Lower lobe of right lung (tissue), 2 donors: Measurements from ENCODE around the gene PRELID3B. TPM values are rescaled to one million over a fixed set of nuclear protein-coding genes. Genes with fewer than 3 reads are reported as not detected.
"Not testable (repeated sequence)": the region's sequence is repeated elsewhere in the genome, so short reads cannot be mapped to it uniquely, and the experiment has no call there.

ENCODE experiments used
- ATAC-seq, 2 donors: fragments of 200-7000 bp; cut with Tn5 transposase; one replicate each; pipeline ENCODE4 v1.9.1; 2020 to 2022; ENCODE audit warnings: mild to moderate bottlenecking in 2 of 2, moderate library complexity in 2 of 2
- DNase-seq: peaks from one replicate; pipeline ENCODE4 v3.0.0-alpha.2; 2020
- H3K27ac ChIP-seq: fragments of 200-600 bp; one replicate; pipeline ENCODE4 v1.8.0; 2022
- H3K27me3 ChIP-seq: fragments of 200-600 bp; one replicate; pipeline ENCODE4 v1.8.0; 2022; ENCODE audit warnings: low read depth
- H3K36me3 ChIP-seq: fragments of 200-600 bp; one replicate; pipeline ENCODE4 v1.8.0; 2022; ENCODE audit warnings: mild to moderate bottlenecking
- H3K4me1 ChIP-seq: fragments of 200-600 bp; one replicate; pipeline ENCODE4 v1.8.0; 2022
- H3K4me3 ChIP-seq: fragments of 200-600 bp; one replicate; pipeline ENCODE4 v1.8.0; 2022; ENCODE audit warnings: mild to moderate bottlenecking
- H3K9me3 ChIP-seq: fragments of 200-600 bp; one replicate; pipeline ENCODE4 v1.8.0; 2022
- intact Hi-C: fragments of 100-400 bp; cut with DNase I; formaldehyde crosslinking; loops from one replicate; pipeline ENCODE4 v1.11.0; 2022
- total RNA-seq: library from RNA; stranded (reverse); fragmentation: NEBNext Ultra II Directional; extraction: Animal tissue kit (Norgen Biotek cat#: 25700); gene quantifications from one replicate; pipeline ENCODE4 v1.2.1, GENCODE V29; 2021
- TF ChIP-seq, protein P1 (sequence below): fragments of 200-600 bp; IDR thresholded peaks from one replicate; pipeline ENCODE4 v1.8.0; 2022; ENCODE audit warnings: antibody characterized with exemption, mild to moderate bottlenecking
- donor health status: DM: no; HTN: yes; CAD: no; lungs with severe emphysema.

PRELID3B gene
- total RNA-seq, 1 donor from 2014 or later = 43.0 TPM

DNA sequence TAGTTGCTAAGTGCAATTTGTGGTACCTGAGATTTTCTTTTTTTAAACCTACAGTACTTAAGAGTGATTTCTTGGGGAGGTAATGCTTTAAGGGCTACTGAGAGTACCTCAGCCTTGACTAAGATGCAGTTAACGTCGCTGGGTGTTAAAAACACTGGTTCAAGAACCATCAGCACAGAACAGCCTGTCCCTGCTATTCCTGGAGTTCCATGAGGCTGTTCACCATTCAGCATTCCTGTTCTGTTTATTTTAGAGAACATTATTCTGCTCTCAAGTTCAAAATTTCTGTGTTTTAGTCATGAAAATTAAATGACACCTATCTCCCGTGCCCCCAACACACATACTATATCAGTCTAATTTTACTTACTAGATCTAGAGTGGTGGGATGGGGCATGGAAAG, 1.7 kb upstream of the PRELID3B start:
- intact Hi-C loops = no loop called here
- DNase-seq (no peak), ATAC-seq (peak in 1 of 2 donors; percentile 1)
- Histone ChIP-seq H3K4me1 (peaks cover 44% of the 10 kb centered on the region), H3K27ac (no peak overlapping the region), H3K4me3 (no peak overlapping the region), H3K27me3 (no peaks in the 10 kb centered on the region), H3K9me3 (no peaks in the 10 kb centered on the region), H3K36me3 (no peaks in the 10 kb centered on the region)
- TF ChIP-seq, protein P1, sequence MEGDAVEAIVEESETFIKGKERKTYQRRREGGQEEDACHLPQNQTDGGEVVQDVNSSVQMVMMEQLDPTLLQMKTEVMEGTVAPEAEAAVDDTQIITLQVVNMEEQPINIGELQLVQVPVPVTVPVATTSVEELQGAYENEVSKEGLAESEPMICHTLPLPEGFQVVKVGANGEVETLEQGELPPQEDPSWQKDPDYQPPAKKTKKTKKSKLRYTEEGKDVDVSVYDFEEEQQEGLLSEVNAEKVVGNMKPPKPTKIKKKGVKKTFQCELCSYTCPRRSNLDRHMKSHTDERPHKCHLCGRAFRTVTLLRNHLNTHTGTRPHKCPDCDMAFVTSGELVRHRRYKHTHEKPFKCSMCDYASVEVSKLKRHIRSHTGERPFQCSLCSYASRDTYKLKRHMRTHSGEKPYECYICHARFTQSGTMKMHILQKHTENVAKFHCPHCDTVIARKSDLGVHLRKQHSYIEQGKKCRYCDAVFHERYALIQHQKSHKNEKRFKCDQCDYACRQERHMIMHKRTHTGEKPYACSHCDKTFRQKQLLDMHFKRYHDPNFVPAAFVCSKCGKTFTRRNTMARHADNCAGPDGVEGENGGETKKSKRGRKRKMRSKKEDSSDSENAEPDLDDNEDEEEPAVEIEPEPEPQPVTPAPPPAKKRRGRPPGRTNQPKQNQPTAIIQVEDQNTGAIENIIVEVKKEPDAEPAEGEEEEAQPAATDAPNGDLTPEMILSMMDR = no peak

DNA sequence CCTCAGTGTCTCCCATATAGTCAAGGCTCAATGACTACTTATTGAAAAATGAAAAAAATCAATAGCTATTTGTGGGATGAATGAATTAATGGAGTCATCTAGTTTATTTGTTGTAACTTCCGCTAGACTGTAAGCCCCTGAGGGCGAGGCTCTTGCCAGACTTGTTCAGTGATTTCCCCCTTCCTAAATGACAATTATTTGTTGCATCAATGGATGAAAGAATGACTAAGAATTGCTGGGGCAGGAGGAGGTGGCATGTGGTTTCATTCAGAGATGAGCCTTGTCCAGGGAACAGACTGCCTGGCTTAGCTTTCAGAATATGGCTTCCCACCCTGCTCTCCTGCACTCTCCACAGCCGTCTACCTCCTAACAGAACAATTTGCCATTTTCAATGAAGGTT, 1.1 kb upstream of the PRELID3B start:
- H3K36me3 ChIP-seq = no peaks in the 10 kb centered on the region
- H3K4me3 ChIP-seq = no peak overlapping the region
- no peaks in the 10 kb centered on the region for H3K9me3 ChIP-seq
- TF ChIP-seq, protein P1 = no peak
- H3K27me3 ChIP-seq = no peaks in the 10 kb centered on the region
- peaks cover 46% of the 10 kb centered on the region for H3K4me1 ChIP-seq
- DNase-seq (no peak), ATAC-seq (no peak)
- H3K27ac ChIP-seq = no peak overlapping the region
- intact Hi-C loops = no loop called here

DNA sequence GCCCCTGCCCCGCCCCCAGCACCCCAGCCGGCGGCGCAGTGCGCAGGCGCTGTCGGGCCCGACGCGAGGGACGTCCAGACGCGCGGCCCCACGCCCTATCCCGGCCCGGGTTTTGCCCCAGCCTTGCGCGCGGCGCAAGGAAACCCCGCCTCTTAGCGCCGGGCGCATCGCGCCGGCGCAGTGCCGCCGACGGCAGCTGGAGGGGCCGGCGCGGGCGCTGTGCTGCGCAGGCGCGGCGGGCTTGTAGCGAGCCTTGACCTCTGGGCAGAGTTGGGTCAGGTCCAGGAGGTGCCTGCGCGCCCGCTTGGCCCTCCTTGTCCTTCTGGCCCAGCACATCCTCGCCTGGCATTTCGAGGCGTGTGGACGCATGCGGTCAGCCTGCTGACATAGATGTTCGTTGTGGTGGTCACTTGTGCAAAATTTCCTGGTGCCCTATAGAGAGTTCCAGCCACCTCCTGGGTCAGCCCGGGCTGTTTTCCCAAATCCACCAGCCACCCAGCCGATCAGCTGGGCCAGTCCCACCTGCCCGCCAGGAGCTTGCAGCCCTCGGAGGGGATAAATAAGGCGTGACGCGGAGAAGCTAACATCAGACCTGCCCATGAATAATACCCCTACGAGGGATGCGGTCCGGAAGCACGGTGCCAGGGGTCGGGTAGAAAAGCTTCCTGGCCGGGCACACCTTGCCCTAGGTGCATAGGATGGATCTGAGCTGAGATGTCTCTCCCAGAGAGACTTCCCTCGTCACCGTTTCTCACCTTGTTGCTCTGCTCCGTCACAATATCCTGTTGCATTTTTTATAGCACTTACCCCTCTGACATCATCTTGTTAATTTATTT, 428 bp upstream of the PRELID3B start:
- DNase-seq (peak; percentile 97), ATAC-seq (peak; percentile 99)
- TF ChIP-seq, protein P1 = no peak
- Histone ChIP-seq H3K4me1 (peaks cover 42% of the 10 kb centered on the region), H3K27ac (peak overlapping the region; percentile 87), H3K27me3 (no peaks in the 10 kb centered on the region), H3K36me3 (peaks cover 4% of the 10 kb centered on the region), H3K9me3 (no peaks in the 10 kb centered on the region), H3K4me3 (peak overlapping the region; percentile 93)
- intact Hi-C loops = no loop called here

GRCh38 chr20:59041487-59041886, 1.1 kb downstream of the PRELID3B start:
- peaks cover 34% of the 10 kb centered on the region for H3K4me1 ChIP-seq
- H3K4me3 ChIP-seq = peak overlapping the region; percentile 93
- DNase-seq, intact Hi-C loops, H3K27me3 ChIP-seq, ATAC-seq, H3K9me3 ChIP-seq: not testable (repeated sequence)
- peak overlapping the region; percentile 87 for H3K27ac ChIP-seq
- H3K36me3 ChIP-seq = peaks cover 19% of the 10 kb centered on the region

DNA sequence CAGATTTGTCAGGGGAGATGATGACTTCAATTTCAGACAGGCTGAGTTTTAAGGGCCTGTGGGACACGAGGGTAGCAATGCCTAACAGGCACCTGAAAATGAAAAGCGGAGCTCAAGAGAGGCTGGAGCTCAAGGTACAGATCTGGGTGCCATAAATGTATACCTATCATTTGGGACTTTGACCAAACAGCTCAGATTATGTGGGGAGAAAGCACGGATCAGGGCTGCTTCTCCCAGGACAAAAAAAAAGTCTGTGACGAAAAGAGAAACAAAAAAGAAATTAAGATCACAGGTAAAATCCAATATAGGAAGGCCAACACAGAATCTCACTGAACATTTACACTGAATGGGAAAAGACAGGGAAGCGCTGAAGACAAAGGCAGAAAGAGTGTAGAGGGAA, 1.9 kb downstream of the PRELID3B start:
- DNase-seq = no peak
- peaks cover 27% of the 10 kb centered on the region for H3K36me3 ChIP-seq
- no peak overlapping the region for H3K4me3 ChIP-seq
- TF ChIP-seq, protein P1 = no peak
- H3K27ac ChIP-seq = no peak overlapping the region
- peaks cover 34% of the 10 kb centered on the region for H3K4me1 ChIP-seq
- ATAC-seq = no peak
- H3K27me3 ChIP-seq = no peaks in the 10 kb centered on the region
- intact Hi-C loops = no loop called here
- H3K9me3 ChIP-seq = no peaks in the 10 kb centered on the region

DNA sequence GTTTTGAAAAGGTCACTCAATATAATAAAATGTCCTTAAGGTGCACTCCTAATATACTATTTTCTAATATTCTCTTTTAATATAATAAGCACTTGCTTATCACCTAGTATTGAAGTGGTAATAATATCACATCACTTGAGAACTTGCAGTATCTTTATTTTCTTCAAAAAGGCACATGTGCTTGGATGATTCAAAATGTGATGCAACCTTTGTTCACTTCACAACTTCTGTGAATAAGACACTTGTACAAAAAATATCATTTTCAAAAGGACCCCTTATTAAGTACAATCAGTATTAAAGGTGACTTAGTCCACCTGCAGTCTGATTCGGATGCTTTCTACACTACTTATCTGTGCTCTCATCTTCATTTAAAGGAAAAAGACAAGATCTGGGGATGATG, 3.4 kb downstream of the PRELID3B start:
- no peaks in the 10 kb centered on the region for H3K27me3 ChIP-seq
- H3K9me3 ChIP-seq = no peaks in the 10 kb centered on the region
- peaks cover 34% of the 10 kb centered on the region for H3K4me1 ChIP-seq
- TF ChIP-seq, protein P1 = no peak
- H3K27ac ChIP-seq = no peak overlapping the region
- ATAC-seq = no peak
- H3K36me3 ChIP-seq = peaks cover 42% of the 10 kb centered on the region
- H3K4me3 ChIP-seq = no peak overlapping the region
- intact Hi-C loops = no loop called here
- no peak for DNase-seq
